Left lung (tissue), 10 donors: ENCODE measurements around the gene CHSY1. TPM values are rescaled to one million over a fixed set of nuclear protein-coding genes. Genes with fewer than 3 reads are reported as not detected.

Experiments
- ATAC-seq: fragments of 200-7000 bp; cut with Tn5 transposase; one replicate; pipeline ENCODE4 v1.9.1; 2020; ENCODE audit warnings: moderate library complexity
- DNase-seq, 4 donors: peaks; one replicate each; pipeline ENCODE4 v3.0.0-alpha.2; 2013 to 2020
- H3K27ac ChIP-seq, 2 donors: fragments of 200-600 bp; sonication (generic) in 1 of 2; one replicate each; pipeline versions ENCODE4 v1.5.0 to v1.8.0; 2020 to 2021
- H3K27me3 ChIP-seq, 2 donors: fragments of 200-600 bp; sonication (generic) in 1 of 2; one replicate each; pipeline versions ENCODE4 v1.5.0 to v1.8.0; 2020 to 2021
- H3K36me3 ChIP-seq, 2 donors: fragments of 200-600 bp; sonication (generic) in 1 of 2; one replicate each; pipeline versions ENCODE4 v1.5.0 to v1.8.0; 2020 to 2021
- H3K4me1 ChIP-seq, 2 donors: fragments of 200-600 bp; one replicate each; pipeline ENCODE4 v1.8.0; 2021
- H3K4me3 ChIP-seq, 2 donors: fragments of 200-600 bp; sonication (generic) in 1 of 2; one replicate each; pipeline versions ENCODE4 v1.5.0 to v1.8.0; 2020 to 2021; ENCODE audit warnings: mild to moderate bottlenecking in 1 of 2
- H3K9me3 ChIP-seq, 2 donors: fragments of 200-600 bp; sonication (generic) in 1 of 2; one replicate each; pipeline versions ENCODE4 v1.5.0 to v1.8.0; 2020 to 2021
- intact Hi-C, 2 donors: fragments of 100-400 bp; cut with DNase I; formaldehyde crosslinking; loops; one replicate each; pipeline versions ENCODE4 v1.11.2 to v1.14.2; 2022
- polyA plus RNA-seq, 6 donors: library from polyadenylated mRNA; unstranded; fragments of 120-200 nt; gene quantifications; one replicate each; pipeline ENCODE4 v1.2.1, GENCODE V29; 2013; ENCODE audit not compliant: insufficient read length in 6 of 6
- total RNA-seq, 2 donors: library from RNA; stranded (reverse); fragmentation: NEBNext Ultra II Directional; extraction: Animal tissue kit (Norgen Biotek cat#: 25700); gene quantifications; one replicate each; pipeline ENCODE4 v1.2.1, GENCODE V29; 2021
- TF ChIP-seq, protein P1 (sequence below), 2 donors: fragments of 200-600 bp; sonication (generic) in 1 of 2; IDR thresholded peaks; one replicate each; pipeline versions ENCODE4 v1.5.0 to v1.8.0; 2021; ENCODE audit warnings: antibody characterized with exemption in 2 of 2
- donor health status: DM: no; HTN: yes; CAD: no.
- donor health status: DM: no; HTN: no; CAD: no.

Gene CHSY1
- total and polyA plus RNA-seq, 8 donors: 33.3 to 61.5 (median 51.5) TPM

DNA sequence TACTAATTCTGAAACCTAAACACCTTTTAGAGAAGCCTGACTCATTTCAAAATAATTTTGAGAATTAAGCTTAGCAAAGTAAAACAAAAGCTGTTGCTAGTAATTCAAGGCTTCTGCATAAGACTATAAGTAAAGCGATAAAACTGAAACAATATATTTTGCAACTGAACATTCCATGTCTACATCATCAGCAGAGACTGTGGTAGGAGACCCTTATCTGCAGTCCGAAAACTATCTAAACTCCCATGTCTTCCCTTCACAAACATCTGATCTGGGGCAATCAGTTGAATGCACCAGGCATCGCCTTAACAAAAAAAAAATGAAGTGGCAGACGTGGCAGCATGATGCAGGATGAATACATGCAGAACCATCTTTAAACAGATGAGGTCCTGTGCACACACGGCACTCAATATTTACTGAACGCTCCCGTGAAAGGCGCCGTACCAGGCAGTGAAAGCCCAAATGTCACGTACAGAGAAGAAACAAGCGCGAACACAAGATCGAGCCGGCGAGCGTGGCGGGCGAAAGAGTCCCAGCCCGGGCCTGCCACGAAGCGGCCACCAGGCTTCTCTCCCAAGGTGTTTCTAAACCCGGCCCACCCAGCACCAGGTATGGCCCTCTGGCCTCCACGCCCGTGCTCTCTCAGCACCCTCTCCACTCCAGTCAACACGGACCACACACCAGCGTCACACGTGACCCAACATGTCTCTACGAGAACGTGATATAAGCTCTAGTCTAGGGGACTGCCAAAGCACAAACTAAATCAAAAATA is 63.0 kb downstream of the CHSY1 start:
- TF ChIP-seq, protein P1, sequence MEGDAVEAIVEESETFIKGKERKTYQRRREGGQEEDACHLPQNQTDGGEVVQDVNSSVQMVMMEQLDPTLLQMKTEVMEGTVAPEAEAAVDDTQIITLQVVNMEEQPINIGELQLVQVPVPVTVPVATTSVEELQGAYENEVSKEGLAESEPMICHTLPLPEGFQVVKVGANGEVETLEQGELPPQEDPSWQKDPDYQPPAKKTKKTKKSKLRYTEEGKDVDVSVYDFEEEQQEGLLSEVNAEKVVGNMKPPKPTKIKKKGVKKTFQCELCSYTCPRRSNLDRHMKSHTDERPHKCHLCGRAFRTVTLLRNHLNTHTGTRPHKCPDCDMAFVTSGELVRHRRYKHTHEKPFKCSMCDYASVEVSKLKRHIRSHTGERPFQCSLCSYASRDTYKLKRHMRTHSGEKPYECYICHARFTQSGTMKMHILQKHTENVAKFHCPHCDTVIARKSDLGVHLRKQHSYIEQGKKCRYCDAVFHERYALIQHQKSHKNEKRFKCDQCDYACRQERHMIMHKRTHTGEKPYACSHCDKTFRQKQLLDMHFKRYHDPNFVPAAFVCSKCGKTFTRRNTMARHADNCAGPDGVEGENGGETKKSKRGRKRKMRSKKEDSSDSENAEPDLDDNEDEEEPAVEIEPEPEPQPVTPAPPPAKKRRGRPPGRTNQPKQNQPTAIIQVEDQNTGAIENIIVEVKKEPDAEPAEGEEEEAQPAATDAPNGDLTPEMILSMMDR (IDR thresholded peaks at IDR 0.05): no peak
- intact Hi-C loops: no loop called here
- H3K36me3 ChIP-seq: no peaks in the 10 kb centered on the region
- ATAC-seq (peak; percentile 16), DNase-seq (peak in 1 of 4 donors; percentile 60)
- H3K9me3 ChIP-seq: no peaks in the 10 kb centered on the region
- no peaks in the 10 kb centered on the region for H3K27me3 ChIP-seq
- H3K27ac ChIP-seq: peak overlapping the region; percentile 69 to 84
- peak overlapping the region in 1 of 2 donors; percentile 3 for H3K4me3 ChIP-seq
- H3K4me1 ChIP-seq: peaks cover 36 to 89% of the 10 kb centered on the region in 2 donors

DNA sequence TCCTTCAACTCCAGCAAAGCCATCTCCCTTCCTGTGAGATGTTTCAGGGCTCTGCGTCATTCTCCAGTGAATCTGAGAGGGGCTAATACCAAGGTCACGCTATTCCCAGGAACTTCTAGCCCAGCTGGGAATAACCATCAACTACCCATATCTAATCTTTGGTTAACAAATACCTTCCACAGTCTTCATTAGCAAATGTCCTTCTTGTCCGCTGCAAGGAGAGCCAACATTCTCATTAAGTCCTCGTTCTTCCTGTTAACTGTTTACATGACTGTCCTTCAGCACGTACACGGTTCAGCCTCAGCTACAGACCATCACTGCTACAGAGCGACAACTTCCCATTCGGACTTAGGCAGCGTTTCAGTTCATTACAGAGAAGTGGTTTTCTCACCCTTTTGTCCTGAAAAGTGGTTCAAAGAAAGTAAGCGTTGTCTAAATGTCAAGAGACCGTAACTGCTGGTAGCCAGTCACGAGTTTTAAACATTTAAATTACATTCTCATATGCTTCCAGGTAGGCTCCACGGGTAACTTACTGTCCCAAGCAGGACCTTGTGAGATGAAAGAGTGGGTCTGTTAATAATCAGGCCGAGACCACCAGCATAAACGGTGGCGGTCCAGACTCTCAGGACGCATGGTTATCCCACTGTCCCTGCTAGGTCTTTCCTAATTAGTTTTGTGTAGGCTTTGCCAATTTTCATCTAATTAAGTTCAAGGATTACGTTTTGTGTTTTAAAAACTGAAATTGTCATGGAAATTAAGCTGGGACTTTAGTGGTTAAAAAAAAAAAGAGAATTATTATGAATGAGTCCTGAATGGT is 63.8 kb downstream of the CHSY1 start:
- peaks cover 35 to 89% of the 10 kb centered on the region in 2 donors for H3K4me1 ChIP-seq
- H3K27ac ChIP-seq: peak overlapping the region; percentile 69 to 84
- DNase-seq (peak in 2 of 4 donors; percentile 64 to 72), ATAC-seq (peak; percentile 65)
- intact Hi-C loops: no loop called here
- H3K36me3 ChIP-seq: no peaks in the 10 kb centered on the region
- no peak overlapping the region for H3K4me3 ChIP-seq
- H3K9me3 ChIP-seq: no peaks in the 10 kb centered on the region
- TF ChIP-seq, protein P1 (IDR thresholded peaks at IDR 0.05): no peak
- H3K27me3 ChIP-seq: no peaks in the 10 kb centered on the region

DNA sequence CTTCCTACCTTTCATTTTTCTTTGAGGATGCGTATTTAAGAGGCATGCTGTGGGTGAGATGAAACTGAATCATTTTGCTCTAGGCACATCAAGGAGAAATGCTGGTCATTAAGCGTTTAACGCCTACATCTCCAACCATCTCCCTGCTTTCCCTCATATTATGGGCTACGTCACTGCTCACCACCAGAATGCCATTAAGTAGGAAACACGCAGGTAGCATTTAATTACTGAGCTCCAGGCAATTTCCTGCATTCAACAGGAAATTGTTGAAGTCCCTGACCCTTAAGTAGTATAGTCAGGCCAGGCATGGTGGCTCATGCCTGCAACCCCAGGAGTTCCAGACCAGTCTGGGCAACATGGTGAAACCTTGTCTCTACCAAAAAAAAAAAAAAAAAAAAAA is 66.1 kb downstream of the CHSY1 start:
- no peaks in the 10 kb centered on the region for H3K9me3 ChIP-seq
- H3K27me3 ChIP-seq: no peaks in the 10 kb centered on the region
- H3K36me3 ChIP-seq: peaks cover 0 to 4% of the 10 kb centered on the region in 2 donors
- ATAC-seq: no peak
- H3K4me1 ChIP-seq: peaks cover 35 to 80% of the 10 kb centered on the region in 2 donors
- no peak overlapping the region for H3K4me3 ChIP-seq
- intact Hi-C loops: no loop called here
- no peak for DNase-seq
- H3K27ac ChIP-seq: peak overlapping the region in 1 of 2 donors; percentile 69
- TF ChIP-seq, protein P1 (IDR thresholded peaks at IDR 0.05): no peak

DNA sequence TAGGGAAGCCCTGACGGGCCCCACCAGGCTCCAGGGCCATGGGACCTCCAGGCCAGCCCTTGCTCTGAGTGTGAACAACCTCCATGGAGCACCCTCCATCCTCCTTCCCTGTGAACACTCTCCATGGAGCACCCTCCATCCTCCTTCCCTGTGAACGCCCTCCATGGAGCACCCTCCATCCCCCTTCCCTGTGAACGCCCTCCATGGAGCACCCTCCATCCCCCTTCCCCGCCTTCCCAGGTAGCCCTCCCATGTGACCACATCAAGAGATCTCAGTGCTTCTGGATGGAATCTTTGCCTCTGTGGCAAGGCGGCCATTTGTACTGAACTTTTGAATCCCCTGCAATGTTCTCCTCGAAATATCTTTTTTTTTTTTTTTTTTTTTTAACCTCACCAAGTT is 66.5 kb downstream of the CHSY1 start:
- peaks cover 31 to 80% of the 10 kb centered on the region in 2 donors for H3K4me1 ChIP-seq
- H3K36me3 ChIP-seq: peaks cover 0 to 4% of the 10 kb centered on the region in 2 donors
- H3K9me3 ChIP-seq: no peaks in the 10 kb centered on the region
- TF ChIP-seq, protein P1 (IDR thresholded peaks at IDR 0.05): no peak
- intact Hi-C loops: no loop called here
- no peak overlapping the region for H3K4me3 ChIP-seq
- no peak for ATAC-seq
- no peaks in the 10 kb centered on the region for H3K27me3 ChIP-seq
- no peak for DNase-seq
- H3K27ac ChIP-seq: no peak overlapping the region

DNA sequence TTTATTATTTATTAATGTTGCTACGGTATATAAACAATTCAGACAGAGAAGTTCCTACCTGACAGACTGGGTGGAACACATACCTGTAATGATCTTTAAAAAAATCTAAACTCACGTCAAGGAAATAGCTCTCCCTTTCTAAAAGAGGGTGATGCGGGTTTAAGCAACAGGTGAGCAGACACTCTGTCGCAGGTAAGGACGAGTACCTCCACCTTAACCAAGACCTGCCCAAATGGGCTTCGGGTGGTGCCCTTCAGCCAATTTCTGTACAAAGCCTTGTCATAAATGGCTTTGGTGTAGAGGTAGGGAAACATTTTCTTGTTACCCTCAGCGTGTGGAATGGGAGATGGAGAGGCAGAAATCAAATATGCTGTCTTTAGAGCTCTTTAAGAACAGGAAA is 67.0 kb downstream of the CHSY1 start:
- no peak overlapping the region for H3K4me3 ChIP-seq
- peak overlapping the region in 1 of 2 donors; percentile 41 for H3K27ac ChIP-seq
- ATAC-seq (no peak), DNase-seq (no peak)
- TF ChIP-seq, protein P1 (IDR thresholded peaks at IDR 0.05): no peak
- H3K36me3 ChIP-seq: peaks cover 0 to 4% of the 10 kb centered on the region in 2 donors
- intact Hi-C loops: no loop called here
- H3K27me3 ChIP-seq: no peaks in the 10 kb centered on the region
- H3K4me1 ChIP-seq: peaks cover 29 to 78% of the 10 kb centered on the region in 2 donors
- H3K9me3 ChIP-seq: no peaks in the 10 kb centered on the region
